IPS DF 4.7 (cell line): ENCODE results near the gene MYLIP.

Experiments
- DNase-seq: peaks from one replicate; pipeline ENCODE4 v3.0.0-alpha.2; 2013; ENCODE audit warnings: low spot score; ENCODE audit errors: extremely low read depth

The MYLIP gene

GRCh38 chr6:16137451-16137801 lies 8.5 kb downstream of the MYLIP start:
- no peak for DNase-seq

- no peak for DNase-seq
Measured at GRCh38 chr6:16139556-16139955, 10.7 kb downstream of the MYLIP start.

GRCh38 chr6:16140607-16141006 lies 11.7 kb downstream of the MYLIP start:
- no peak for DNase-seq

- no peak for DNase-seq
Measured at GRCh38 chr6:16141514-16141913, 12.6 kb downstream of the MYLIP start.

- DNase-seq: no peak
Measured at GRCh38 chr6:16145038-16145437, 16.2 kb downstream of the MYLIP start.

- DNase-seq: no peak
Measured at GRCh38 chr6:16146028-16146427, 17.1 kb downstream of the MYLIP start.

GRCh38 chr6:16146527-16146955 lies 17.7 kb downstream of the MYLIP start:
- no peak for DNase-seq

- DNase-seq: no peak
Measured at GRCh38 chr6:16148498-16148897, 19.6 kb downstream of the MYLIP start.

GRCh38 chr6:16149305-16149704 lies 20.4 kb downstream of the MYLIP start:
- no peak for DNase-seq

- DNase-seq: no peak
Measured at GRCh38 chr6:16150098-16150497, 21.2 kb downstream of the MYLIP start.

- no peak for DNase-seq
Measured at GRCh38 chr6:16153211-16153820, 24.4 kb downstream of the MYLIP start.

- DNase-seq: no peak
Measured at GRCh38 chr6:16154904-16155303, 26.0 kb downstream of the MYLIP start.

- no peak for DNase-seq
Measured at GRCh38 chr6:16157492-16157891, 28.6 kb downstream of the MYLIP start.

GRCh38 chr6:16157909-16158308 lies 29.0 kb downstream of the MYLIP start:
- no peak for DNase-seq

GRCh38 chr6:16158943-16159557 lies 30.2 kb downstream of the MYLIP start:
- DNase-seq: no peak

- no peak for DNase-seq
Measured at GRCh38 chr6:16160794-16161193, 31.9 kb downstream of the MYLIP start.

GRCh38 chr6:16162003-16162402 lies 33.1 kb downstream of the MYLIP start:
- no peak for DNase-seq

GRCh38 chr6:16163066-16163465 lies 34.2 kb downstream of the MYLIP start:
- DNase-seq: no peak

- DNase-seq: no peak
Measured at GRCh38 chr6:16163535-16164300, 34.8 kb downstream of the MYLIP start.

- no peak for DNase-seq
Measured at GRCh38 chr6:16165641-16166040, 36.8 kb downstream of the MYLIP start.

GRCh38 chr6:16166871-16167608 lies 38.2 kb downstream of the MYLIP start:
- DNase-seq: no peak

GRCh38 chr6:16168121-16168520 lies 39.2 kb downstream of the MYLIP start:
- DNase-seq: no peak
